H9 (cell line): Measurements from ENCODE around the gene RORB. TPM values are rescaled to one million over a fixed set of nuclear protein-coding genes. Genes with fewer than 3 reads are reported as not detected.

ENCODE experiments used
- DNase-seq: peaks from one replicate; pipeline ENCODE4 v3.0.0-alpha.2; 2017
- H2AFZ ChIP-seq: one replicate; pipeline ENCODE4 v1.6.1; 2013; ENCODE audit warnings: mild to moderate bottlenecking, low read length, control low read depth, moderate library complexity
- H2AK5ac ChIP-seq: 2 replicates; pipeline ENCODE4 v1.6.1; 2013; ENCODE audit warnings: low read length, control low read depth, mixed read lengths; ENCODE audit not compliant: insufficient read length
- H2BK120ac ChIP-seq: one replicate; pipeline ENCODE4 v1.6.1; 2013; ENCODE audit warnings: low read depth, mild to moderate bottlenecking, low read length, control low read depth, inconsistent platforms; ENCODE audit not compliant: poor library complexity, severe bottlenecking
- H2BK12ac ChIP-seq: 2 replicates; pipeline ENCODE4 v1.6.1; 2013; ENCODE audit warnings: low read length, control low read depth, mixed read lengths, low read depth; ENCODE audit not compliant: insufficient read length
- H2BK15ac ChIP-seq: 2 replicates; pipeline ENCODE4 v1.6.1; 2013; ENCODE audit warnings: low read depth, low read length, control low read depth
- H2BK20ac ChIP-seq: one replicate; pipeline ENCODE4 v1.6.1; 2013; ENCODE audit warnings: low read depth, mild to moderate bottlenecking, low read length, control low read depth, inconsistent platforms; ENCODE audit not compliant: poor library complexity, severe bottlenecking
- H2BK5ac ChIP-seq: 2 replicates; pipeline ENCODE4 v1.6.1; 2013; ENCODE audit warnings: low read length, control low read depth, mixed read lengths; ENCODE audit not compliant: insufficient read length
- H3K14ac ChIP-seq: 2 replicates; pipeline ENCODE4 v1.6.1; 2013; ENCODE audit warnings: low read length, control low read depth; ENCODE audit not compliant: insufficient read depth
- H3K18ac ChIP-seq: 2 replicates; pipeline ENCODE4 v1.6.1; 2013; ENCODE audit warnings: low read depth, mild to moderate bottlenecking, mixed read lengths, low read length, control low read depth; ENCODE audit not compliant: insufficient read length
- H3K23ac ChIP-seq: 2 replicates; pipeline ENCODE4 v1.6.1; 2013; ENCODE audit warnings: low read length, control low read depth, mixed read lengths, low read depth; ENCODE audit not compliant: insufficient read length
- H3K23me2 ChIP-seq: 2 replicates; pipeline ENCODE4 v1.6.1; 2013; ENCODE audit warnings: low read depth, mild to moderate bottlenecking, mixed read lengths, low read length, control low read depth; ENCODE audit not compliant: insufficient read length, poor library complexity, severe bottlenecking
- H3K27ac ChIP-seq: 2 replicates; pipeline ENCODE4 v1.5.1; 2013; ENCODE audit warnings: low read length, control low read depth, mixed read lengths, low read depth; ENCODE audit not compliant: insufficient read length
- H3K27me3 ChIP-seq: 2 replicates; pipeline ENCODE4 v1.6.1; 2013; ENCODE audit warnings: low read length, control low read depth, inconsistent platforms; ENCODE audit not compliant: insufficient read depth
- H3K4ac ChIP-seq: 2 replicates; pipeline ENCODE4 v1.6.1; 2013; ENCODE audit warnings: low read depth, mild to moderate bottlenecking, control low read depth, inconsistent platforms, low read length, moderate library complexity
- H3K4me1 ChIP-seq: 2 replicates; pipeline ENCODE4 v1.6.1; 2013; ENCODE audit warnings: low read length, control low read depth, inconsistent platforms; ENCODE audit not compliant: insufficient read depth
- H3K4me2 ChIP-seq: 2 replicates; pipeline ENCODE4 v1.6.1; 2013; ENCODE audit warnings: low read length, control low read depth, mixed read lengths; ENCODE audit not compliant: insufficient read length, insufficient read depth
- H3K56ac ChIP-seq: 2 replicates; pipeline ENCODE4 v1.6.1; 2013; ENCODE audit warnings: low read depth, mild to moderate bottlenecking, mixed read lengths, low read length, control low read depth; ENCODE audit not compliant: insufficient read length
- H3K79me1 ChIP-seq: 2 replicates; pipeline ENCODE4 v1.6.1; 2013; ENCODE audit warnings: low read depth, mild to moderate bottlenecking, moderate library complexity, low read length, control low read depth, inconsistent platforms; ENCODE audit not compliant: insufficient read depth, poor library complexity, severe bottlenecking
- H3K79me2 ChIP-seq: 2 replicates; pipeline ENCODE4 v1.6.1; 2013; ENCODE audit warnings: low read length, control low read depth, inconsistent platforms; ENCODE audit not compliant: insufficient read depth
- H3K9ac ChIP-seq: 2 replicates; pipeline ENCODE4 v1.6.1; 2013; ENCODE audit warnings: low read length, control low read depth, mixed read lengths; ENCODE audit not compliant: insufficient read length; ENCODE audit errors: extremely low read depth
- H3K9me3 ChIP-seq: one replicate; pipeline ENCODE4 v1.6.1; 2013; ENCODE audit warnings: low read depth, low read length, inconsistent platforms; ENCODE audit not compliant: control insufficient read depth
- H3T11ph ChIP-seq: one replicate; pipeline ENCODE4 v1.6.1; 2013; ENCODE audit warnings: mild to moderate bottlenecking, low read length, control low read depth, inconsistent platforms
- H4K20me1 ChIP-seq: one replicate; pipeline ENCODE4 v1.6.1; 2013; ENCODE audit not compliant: control insufficient read depth, insufficient read length, insufficient read depth
- H4K5ac ChIP-seq: 2 replicates; pipeline ENCODE4 v1.6.1; 2013; ENCODE audit warnings: low read depth, mild to moderate bottlenecking, mixed read lengths, low read length, control low read depth; ENCODE audit not compliant: insufficient read length
- H4K8ac ChIP-seq: replicated peaks from 2 replicates; pipeline ENCODE4 v1.6.1; 2013; ENCODE audit warnings: low read length, control low read depth, mixed read lengths, low read depth; ENCODE audit not compliant: insufficient read length
- H4K91ac ChIP-seq: 2 replicates; pipeline ENCODE4 v1.6.1; 2013; ENCODE audit warnings: low read depth, mild to moderate bottlenecking, moderate library complexity, mixed read lengths, low read length, control low read depth; ENCODE audit not compliant: insufficient read length
- H3K27ac Mint-ChIP-seq, 3 experiments: 2 replicates in 2 of 3; 3 replicates in 1 of 3; pipeline ENCODE4 v1.8.0; 2020 to 2021; ENCODE audit warnings: mixed read lengths in 3 of 3, mild to moderate bottlenecking in 1 of 3, moderate library complexity in 1 of 3
- H3K27me3 Mint-ChIP-seq: 2 replicates; pipeline ENCODE4 v1.8.0; 2021; ENCODE audit warnings: low read depth, mild to moderate bottlenecking, moderate library complexity, mixed read lengths
- H3K36me3 Mint-ChIP-seq, 3 experiments: 2 replicates in 2 of 3; 3 replicates in 1 of 3; pipeline ENCODE4 v1.8.0; 2020 to 2021; ENCODE audit warnings: low read depth in 3 of 3, mixed read lengths in 3 of 3; ENCODE audit not compliant: insufficient read depth in 1 of 3
- H3K4me1 Mint-ChIP-seq, 2 experiments: 2 replicates each; pipeline ENCODE4 v1.8.0; 2020; ENCODE audit warnings: mixed read lengths in 2 of 2
- H3K4me3 Mint-ChIP-seq, 2 experiments: 2 replicates in 1 of 2; 3 replicates in 1 of 2; pipeline ENCODE4 v1.8.0; 2020 to 2021; ENCODE audit warnings: mild to moderate bottlenecking in 2 of 2, mixed read lengths in 2 of 2, moderate library complexity in 1 of 2
- H3K9me3 Mint-ChIP-seq, 2 experiments: 2 replicates in 1 of 2; 3 replicates in 1 of 2; pipeline ENCODE4 v1.8.0; 2020; ENCODE audit warnings: mild to moderate bottlenecking in 2 of 2, mixed read lengths in 2 of 2, moderate library complexity in 1 of 2
- CTCF ChIP-seq: fragments of 200-600 bp; sonication (generic); conservative IDR thresholded peaks from 3 replicates; pipeline ENCODE4 v1.8.0; 2021; ENCODE audit warnings: antibody characterized with exemption, mild to moderate bottlenecking
- WGBS: extraction: QIAGEN DNeasy Blood & Tissue Kit; methylation state at CpG from one replicate; pipeline ENCODE4 v1.1.7; 2013; ENCODE audit warnings: missing lambda C conversion rate, low lambda C conversion rate, mixed read lengths; ENCODE audit not compliant: insufficient read length; ENCODE audit errors: extremely low coverage; 5-methylcytosine and 5-hydroxymethylcytosine counted together
- total RNA-seq: library from RNA; stranded (reverse); gene quantifications from 2 replicates; pipeline ENCODE4 v1.2.1, GENCODE V29; 2021

RORB gene
- total RNA-seq, 1 experiment from 2014 or later = 0.31 TPM

- H3K4me3 Mint-ChIP-seq = no peak overlapping the region
- no peak overlapping the region for H3K9ac ChIP-seq
- no peak overlapping the region for H2AK5ac ChIP-seq
- no peak overlapping the region for H2BK120ac ChIP-seq
- H3K18ac ChIP-seq = no peak overlapping the region
- peaks cover 36 to 48% of the 10 kb centered on the region in 2 experiments for H3K4me1 Mint-ChIP-seq
- no peak for TF ChIP-seq CTCF
- no peak overlapping the region for H2BK15ac ChIP-seq
- H3K27me3 Mint-ChIP-seq = no peaks in the 10 kb centered on the region
- H2AFZ ChIP-seq = no peak overlapping the region
- no peak overlapping the region for H3T11ph ChIP-seq
- H2BK5ac ChIP-seq = no peak overlapping the region
- H3K23ac ChIP-seq = no peak overlapping the region
- H4K8ac ChIP-seq = no peak overlapping the region
- H3K9me3 Mint-ChIP-seq = no peaks in the 10 kb centered on the region
- no peak for DNase-seq
- no peak overlapping the region for H3K4ac ChIP-seq
- no peak overlapping the region for H3K27ac Mint-ChIP-seq
- H2BK20ac ChIP-seq = no peak overlapping the region
- WGBS = no CpG with 5 or more reads among the region's 8 CpGs
- peaks cover 7% of the 10 kb centered on the region for H3K4me1 ChIP-seq
- H3K36me3 Mint-ChIP-seq = no peaks in the 10 kb centered on the region
- H3K9me3 ChIP-seq = no peaks in the 10 kb centered on the region
- H3K14ac ChIP-seq = no peak overlapping the region
- H3K4me2 ChIP-seq = no peak overlapping the region
- H3K23me2 ChIP-seq = no peaks in the 10 kb centered on the region
- no peaks in the 10 kb centered on the region for H4K20me1 ChIP-seq
- no peak overlapping the region for H4K91ac ChIP-seq
- H3K56ac ChIP-seq = no peak overlapping the region
- H3K79me2 ChIP-seq = no peaks in the 10 kb centered on the region
- H3K27me3 ChIP-seq = no peaks in the 10 kb centered on the region
- H2BK12ac ChIP-seq = no peak overlapping the region
- H3K79me1 ChIP-seq = no peaks in the 10 kb centered on the region
- H3K27ac ChIP-seq = no peak overlapping the region
- H4K5ac ChIP-seq = no peak overlapping the region
Measured at GRCh38 chr9:74573640-74574191, 76.6 kb downstream of the RORB start.
